IMR-90 (cell line): ENCODE measurements around the gene KCNJ16. TPM values are rescaled to one million over a fixed set of nuclear protein-coding genes. Genes with fewer than 3 reads are reported as not detected.

ENCODE experiments used
- ATAC-seq: fragments of 200-7000 bp; cut with Tn5 transposase; 2 replicates; pipeline ENCODE4 v1.9.1; 2020; ENCODE audit warnings: low read depth, mild to moderate bottlenecking, moderate library complexity
- BruUV-seq: library from RNA; stranded (reverse); fragments of 400-500 nt; replicated peaks from 2 replicates; lab custom pipeline; 2021; lab: Mats Ljungman, UMichigan
- CTCF ChIA-PET: fragments of 300-600 bp; formaldehyde crosslinking; extraction: SDS; loops from one replicate; lab custom pipeline; 2021; ENCODE audit warnings: antibody characterized with exemption; lab: Yijun Ruan, JAX
- POLR2A ChIA-PET: fragments of 300-600 bp; sonication (Branson Sonifier 250); formaldehyde crosslinking; loops from one replicate; lab custom pipeline; 2022; ENCODE audit warnings: antibody characterized with exemption; ENCODE audit not compliant: unreplicated experiment; lab: Charles Lee
- DNase-seq: peaks from one replicate; pipeline ENCODE4 v3.0.0; 2013
- H2AFZ ChIP-seq: replicated peaks from 2 replicates; pipeline ENCODE3; 2013; ENCODE audit warnings: low read length, mild to moderate bottlenecking; ENCODE audit not compliant: poor library complexity
- H2AK5ac ChIP-seq: 2 replicates; pipeline ENCODE4 v1.6.1; 2013; ENCODE audit warnings: low read depth, low read length, inconsistent platforms
- H2AK9ac ChIP-seq: replicated peaks from 2 replicates; pipeline ENCODE3; 2013; ENCODE audit warnings: mild to moderate bottlenecking, low read depth, low read length, moderate library complexity; ENCODE audit not compliant: poor library complexity
- H2BK120ac ChIP-seq: 2 replicates; pipeline ENCODE4 v1.6.1; 2013; ENCODE audit warnings: low read depth, low read length, inconsistent platforms
- H2BK15ac ChIP-seq: 3 replicates; pipeline ENCODE4 v1.6.1; 2013; ENCODE audit warnings: low read depth, low read length, inconsistent platforms
- H2BK20ac ChIP-seq: 2 replicates; pipeline ENCODE4 v1.6.1; 2013; ENCODE audit warnings: low read depth, mild to moderate bottlenecking, inconsistent platforms, low read length, moderate library complexity
- H2BK5ac ChIP-seq: 2 replicates; pipeline ENCODE4 v1.6.1; 2013; ENCODE audit warnings: mild to moderate bottlenecking, low read depth, low read length, inconsistent platforms; ENCODE audit not compliant: poor library complexity, severe bottlenecking
- H3K14ac ChIP-seq: replicated peaks from 2 replicates; pipeline ENCODE4 v1.6.1; 2013; ENCODE audit warnings: low read depth, low read length, inconsistent platforms
- H3K18ac ChIP-seq: 2 replicates; pipeline ENCODE4 v1.6.1; 2013; ENCODE audit warnings: low read depth, low read length, control low read depth
- H3K23ac ChIP-seq: 2 replicates; pipeline ENCODE4 v1.6.1; 2013; ENCODE audit warnings: low read depth, low read length, inconsistent platforms
- H3K27ac ChIP-seq: 2 replicates; pipeline ENCODE4 v1.5.1; 2013; ENCODE audit warnings: mild to moderate bottlenecking, control low read depth, low read length; ENCODE audit not compliant: insufficient read depth
- H3K27me3 ChIP-seq: 2 replicates; pipeline ENCODE4 v1.6.1; 2013; ENCODE audit warnings: low read length; ENCODE audit not compliant: control insufficient read depth, insufficient read depth
- H3K36me3 ChIP-seq: 2 replicates; pipeline ENCODE4 v1.6.1; 2013; ENCODE audit warnings: low read length, mixed read lengths; ENCODE audit not compliant: control insufficient read depth, insufficient read depth
- H3K4ac ChIP-seq: 2 replicates; pipeline ENCODE4 v1.6.1; 2013; ENCODE audit warnings: low read depth, low read length, inconsistent platforms
- H3K4me1 ChIP-seq: 2 replicates; pipeline ENCODE4 v1.6.1; 2013; ENCODE audit warnings: low read length, mixed read lengths; ENCODE audit not compliant: control insufficient read depth, insufficient read depth
- H3K4me2 ChIP-seq: 2 replicates; pipeline ENCODE4 v1.6.1; 2013; ENCODE audit warnings: low read depth, mild to moderate bottlenecking, control low read depth, low read length, moderate library complexity
- H3K4me3 ChIP-seq: 2 replicates; pipeline ENCODE4 v1.5.1; 2013; ENCODE audit warnings: low read depth, mild to moderate bottlenecking, control low read depth, low read length, moderate library complexity; ENCODE audit not compliant: insufficient read depth
- H3K56ac ChIP-seq: 2 replicates; pipeline ENCODE4 v1.6.1; 2013; ENCODE audit warnings: low read length, inconsistent platforms; ENCODE audit not compliant: insufficient read depth; ENCODE audit errors: extremely low read depth
- H3K79me1 ChIP-seq, 2 experiments: 2 replicates each; pipeline ENCODE4 v1.6.1; 2013; ENCODE audit warnings: low read length in 2 of 2, inconsistent platforms in 1 of 2, low read depth in 1 of 2
- H3K9ac ChIP-seq: 2 replicates; pipeline ENCODE4 v1.6.1; 2013; ENCODE audit warnings: low read depth, low read length, control low read depth
- H3K9me1 ChIP-seq: 2 replicates; pipeline ENCODE4 v1.6.1; 2013; ENCODE audit warnings: low read length, inconsistent platforms; ENCODE audit not compliant: insufficient read depth
- H3K9me3 ChIP-seq: 2 replicates; pipeline ENCODE4 v1.6.1; 2013; ENCODE audit warnings: low read length; ENCODE audit not compliant: control insufficient read depth, insufficient read depth
- H4K20me1 ChIP-seq: 2 replicates; pipeline ENCODE4 v1.6.1; 2013; ENCODE audit warnings: low read length, inconsistent platforms; ENCODE audit not compliant: insufficient read depth
- H4K5ac ChIP-seq: 2 replicates; pipeline ENCODE4 v1.6.1; 2013; ENCODE audit warnings: mild to moderate bottlenecking, low read depth, low read length, control low read depth
- H4K8ac ChIP-seq, 2 experiments: 2 replicates each; pipeline ENCODE4 v1.6.1; 2013; ENCODE audit warnings: low read depth in 2 of 2, low read length in 2 of 2, control low read depth in 1 of 2, inconsistent platforms in 1 of 2
- H4K91ac ChIP-seq: 2 replicates; pipeline ENCODE4 v1.6.1; 2013; ENCODE audit warnings: low read depth, low read length, inconsistent platforms; ENCODE audit not compliant: insufficient read depth
- CEBPB ChIP-seq: IDR thresholded peaks from 2 replicates; pipeline ENCODE4 v1.6.1; 2012; ENCODE audit warnings: low read depth, low read length, improper control_type of control experiment
- CHD1 ChIP-seq: IDR thresholded peaks from 2 replicates; pipeline ENCODE4 v1.6.1; 2012; ENCODE audit warnings: low read depth, low read length, improper control_type of control experiment
- MAFK ChIP-seq: IDR thresholded peaks from 2 replicates; pipeline ENCODE4 v1.6.1; 2012; ENCODE audit warnings: low read depth, low read length, improper control_type of control experiment
- MXI1 ChIP-seq: IDR thresholded peaks from 2 replicates; pipeline ENCODE4 v1.6.1; 2012; ENCODE audit warnings: low read depth, mild to moderate bottlenecking, low read length, moderate library complexity, borderline replicate concordance
- POLR2A ChIP-seq: IDR thresholded peaks from 2 replicates; pipeline ENCODE4 v1.6.1; 2012; ENCODE audit warnings: mild to moderate bottlenecking, low read depth, low read length
- RFX5 ChIP-seq: IDR thresholded peaks from 2 replicates; pipeline ENCODE4 v1.8.0; 2012; ENCODE audit warnings: low read depth, mild to moderate bottlenecking, low read length, moderate library complexity
- WGBS, 2 experiments: methylation state at CpG; one replicate each; pipeline versions ENCODE4 v1.1.5 to v1.1.7; 2013; ENCODE audit warnings: missing lambda C conversion rate in 2 of 2; ENCODE audit not compliant: insufficient read length in 1 of 2; ENCODE audit errors: extremely low coverage in 2 of 2; 5-methylcytosine and 5-hydroxymethylcytosine counted together
- dilution Hi-C: fragments of 300-500 bp; cut with HindIII; formaldehyde crosslinking; loops from one replicate; pipeline ENCODE4 v1.14.3; 2018; ENCODE audit warnings: low sequenced_read_pairs; ENCODE audit not compliant: unreplicated experiment
- in situ Hi-C: fragments of 300-500 bp; cut with MboI; formaldehyde crosslinking; loops from 3 replicates; pipeline ENCODE4 v1.14.3; 2019; ENCODE audit warnings: low sequenced_read_pairs, inconsistent platforms, mixed read lengths
- intact Hi-C: fragments of 100-400 bp; cut with micrococcal nuclease; formaldehyde crosslinking; loops from 2 replicates; pipeline ENCODE4 v1.10.0; 2022
- polyA plus RNA-seq, 3 experiments: library from polyadenylated mRNA; depleted of rRNA; stranded (reverse); fragments of >200 nt; gene quantifications; 2 replicates each; pipeline ENCODE4 v1.2.3, GENCODE V29; 2012; ENCODE audit warnings: low replicate concordance in 1 of 3
- total RNA-seq: library from RNA; depleted of rRNA; stranded (reverse); fragments of >200 nt; gene quantifications from 2 replicates; pipeline ENCODE4 v1.2.3, GENCODE V29; 2012
- TF ChIP-seq, protein P1 (sequence below): fragments of 150-350 bp; IDR thresholded peaks from 2 replicates; pipeline ENCODE4 v1.6.1; 2016; ENCODE audit warnings: low read depth, mild to moderate bottlenecking, low read length, moderate library complexity, borderline replicate concordance
- TF ChIP-seq, protein P2 (sequence below): fragments of 150-350 bp; IDR thresholded peaks from 2 replicates; pipeline ENCODE4 v1.6.1; 2017; ENCODE audit warnings: mild to moderate bottlenecking, antibody characterized with exemption, low read length, low read depth

KCNJ16 gene
- total and polyA plus RNA-seq, 2 of the 4 experiments (the other 2 are of a cell fraction) = not detected

DNA sequence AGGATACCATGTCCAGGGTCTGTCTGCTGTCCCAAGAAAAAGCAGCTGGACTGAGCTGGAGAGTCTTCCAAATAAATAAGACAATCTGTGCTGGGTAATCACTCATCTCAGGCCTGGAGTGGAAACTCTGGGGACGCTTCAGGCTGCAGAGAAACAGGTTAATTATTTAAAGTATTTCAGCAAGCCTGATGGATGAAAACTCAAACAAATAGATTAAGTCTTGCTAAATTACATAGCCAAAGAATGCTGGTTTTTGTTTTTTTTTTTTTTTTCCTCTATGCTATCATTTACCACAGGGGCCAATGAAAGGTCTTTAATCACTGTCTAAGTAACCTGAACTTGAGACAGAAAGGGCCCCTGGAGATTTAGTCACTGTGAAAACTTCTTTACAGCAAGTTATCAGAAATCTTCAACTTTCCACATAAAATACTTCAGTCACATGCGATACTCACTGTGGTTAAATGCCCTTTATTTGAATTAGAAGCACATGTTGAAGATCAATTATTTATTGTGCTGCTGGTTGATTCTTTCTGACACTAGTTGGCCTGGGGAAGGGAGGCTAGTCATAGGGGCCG lies 63.4 kb downstream of the KCNJ16 start (continued):
- TF ChIP-seq RFX5 = no peak

DNA sequence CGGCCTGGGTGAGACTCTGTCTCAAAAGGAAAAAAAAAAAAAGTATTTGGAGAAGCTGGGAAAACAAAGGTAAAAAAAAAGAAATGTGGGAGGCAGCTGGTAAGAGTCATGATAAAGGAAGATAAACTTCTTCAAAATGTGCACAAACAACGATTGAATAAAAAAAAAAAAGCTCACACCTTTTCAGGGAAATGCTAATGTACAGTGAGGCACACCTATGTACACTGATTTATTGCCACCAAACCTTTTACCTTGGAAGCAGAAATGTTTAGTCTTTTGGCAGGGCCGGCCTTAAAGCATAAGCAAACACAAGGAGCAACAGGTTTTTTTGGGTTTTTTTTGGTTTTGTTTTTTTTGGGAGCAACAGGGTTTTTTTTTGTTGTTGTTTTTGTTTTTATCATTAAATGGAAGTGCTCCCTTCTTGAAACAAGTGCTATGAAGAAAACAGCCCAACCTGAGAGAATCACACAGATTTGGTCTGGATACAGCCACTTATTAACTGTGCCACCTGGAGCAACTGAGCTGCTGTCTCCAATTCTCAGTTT lies 64.5 kb downstream of the KCNJ16 start:
- ChIA-PET POLR2A (no interaction called here), CTCF (interaction anchor here (0.7 to 1.3 kb wide), 4 partner anchors 329 to 570 kb away, joined by 3 to 5 read pairs (median 4); no protein-coding TSS in a partner anchor)
- BruUV-seq = no TSS peak

More for the DNA sequence above, 64.5 kb downstream of the KCNJ16 start:
- H3K14ac ChIP-seq = no peak overlapping the region
- no peak for TF ChIP-seq MXI1
- TF ChIP-seq, protein P1, sequence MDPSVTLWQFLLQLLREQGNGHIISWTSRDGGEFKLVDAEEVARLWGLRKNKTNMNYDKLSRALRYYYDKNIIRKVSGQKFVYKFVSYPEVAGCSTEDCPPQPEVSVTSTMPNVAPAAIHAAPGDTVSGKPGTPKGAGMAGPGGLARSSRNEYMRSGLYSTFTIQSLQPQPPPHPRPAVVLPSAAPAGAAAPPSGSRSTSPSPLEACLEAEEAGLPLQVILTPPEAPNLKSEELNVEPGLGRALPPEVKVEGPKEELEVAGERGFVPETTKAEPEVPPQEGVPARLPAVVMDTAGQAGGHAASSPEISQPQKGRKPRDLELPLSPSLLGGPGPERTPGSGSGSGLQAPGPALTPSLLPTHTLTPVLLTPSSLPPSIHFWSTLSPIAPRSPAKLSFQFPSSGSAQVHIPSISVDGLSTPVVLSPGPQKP = no peak
- no peak for TF ChIP-seq POLR2A
- TF ChIP-seq CHD1 = no peak
- TF ChIP-seq, protein P2, sequence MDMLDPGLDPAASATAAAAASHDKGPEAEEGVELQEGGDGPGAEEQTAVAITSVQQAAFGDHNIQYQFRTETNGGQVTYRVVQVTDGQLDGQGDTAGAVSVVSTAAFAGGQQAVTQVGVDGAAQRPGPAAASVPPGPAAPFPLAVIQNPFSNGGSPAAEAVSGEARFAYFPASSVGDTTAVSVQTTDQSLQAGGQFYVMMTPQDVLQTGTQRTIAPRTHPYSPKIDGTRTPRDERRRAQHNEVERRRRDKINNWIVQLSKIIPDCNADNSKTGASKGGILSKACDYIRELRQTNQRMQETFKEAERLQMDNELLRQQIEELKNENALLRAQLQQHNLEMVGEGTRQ = no peak
- no peak for TF ChIP-seq CEBPB
- TF ChIP-seq MAFK = no peak
- no peaks in the 10 kb centered on the region for H3K79me1 ChIP-seq
- peak overlapping the region; percentile 72; the same call in 1 of the 2 replicates for H4K5ac ChIP-seq
- H3K4me3 ChIP-seq = no peak overlapping the region
- no peak overlapping the region for H3K9ac ChIP-seq
- H3K23ac ChIP-seq = no peak overlapping the region
- peak overlapping the region; percentile 79; the same call in 1 of the 2 replicates for H3K27ac ChIP-seq
- no CpG with 5 or more reads among the region's 3 CpGs for WGBS, 2 experiments
- ATAC-seq (no peak), DNase-seq (no peak)
- H4K8ac ChIP-seq = peak overlapping the region in 1 of 2 experiments; percentile 19; a peak in 1 of 4 replicates
- dilution Hi-C loops (no loop called here), intact Hi-C loops (loop anchor here (2.0 to 5.0 kb wide), 4 partner anchors 172 to 565 kb away; no protein-coding TSS in a partner anchor), in situ Hi-C loops (no loop called here)
- no peak overlapping the region; the same call in 1 of the 2 replicates for H2BK20ac ChIP-seq
- peak overlapping the region; percentile 14; the same call in 1 of the 3 replicates for H2BK15ac ChIP-seq
- H3K4me2 ChIP-seq = no peak overlapping the region
- H2BK5ac ChIP-seq = peak overlapping the region; percentile 10
- no peak overlapping the region for H2AFZ ChIP-seq
- no peaks in the 10 kb centered on the region for H3K9me1 ChIP-seq
- H3K36me3 ChIP-seq = no peaks in the 10 kb centered on the region
- peaks cover 14% of the 10 kb centered on the region for H3K4me1 ChIP-seq
- peak overlapping the region; percentile 85; the same call in 1 of the 2 replicates for H3K18ac ChIP-seq
- H3K4ac ChIP-seq = peak overlapping the region; percentile 29; the same call in 1 of the 2 replicates
- H4K91ac ChIP-seq = peak overlapping the region; percentile 31; the same call in 1 of the 2 replicates
- H2AK5ac ChIP-seq = no peak overlapping the region
- no peak overlapping the region for H3K56ac ChIP-seq
- no peak overlapping the region for H2AK9ac ChIP-seq
- no peaks in the 10 kb centered on the region; the same call in 1 of the 2 replicates for H3K9me3 ChIP-seq
- no peaks in the 10 kb centered on the region for H3K27me3 ChIP-seq
- no peaks in the 10 kb centered on the region for H4K20me1 ChIP-seq
- H2BK120ac ChIP-seq = peak overlapping the region; percentile 13; the same call in 1 of the 2 replicates
